NCI-H2081 (cell line): Measurements from ENCODE around the gene TTC4.

Experiments
- DNase-seq, 2 experiments: peaks; one replicate each; lab custom pipeline; 2025; lab: John Stamatoyannopoulos, UW

Gene TTC4

DNA sequence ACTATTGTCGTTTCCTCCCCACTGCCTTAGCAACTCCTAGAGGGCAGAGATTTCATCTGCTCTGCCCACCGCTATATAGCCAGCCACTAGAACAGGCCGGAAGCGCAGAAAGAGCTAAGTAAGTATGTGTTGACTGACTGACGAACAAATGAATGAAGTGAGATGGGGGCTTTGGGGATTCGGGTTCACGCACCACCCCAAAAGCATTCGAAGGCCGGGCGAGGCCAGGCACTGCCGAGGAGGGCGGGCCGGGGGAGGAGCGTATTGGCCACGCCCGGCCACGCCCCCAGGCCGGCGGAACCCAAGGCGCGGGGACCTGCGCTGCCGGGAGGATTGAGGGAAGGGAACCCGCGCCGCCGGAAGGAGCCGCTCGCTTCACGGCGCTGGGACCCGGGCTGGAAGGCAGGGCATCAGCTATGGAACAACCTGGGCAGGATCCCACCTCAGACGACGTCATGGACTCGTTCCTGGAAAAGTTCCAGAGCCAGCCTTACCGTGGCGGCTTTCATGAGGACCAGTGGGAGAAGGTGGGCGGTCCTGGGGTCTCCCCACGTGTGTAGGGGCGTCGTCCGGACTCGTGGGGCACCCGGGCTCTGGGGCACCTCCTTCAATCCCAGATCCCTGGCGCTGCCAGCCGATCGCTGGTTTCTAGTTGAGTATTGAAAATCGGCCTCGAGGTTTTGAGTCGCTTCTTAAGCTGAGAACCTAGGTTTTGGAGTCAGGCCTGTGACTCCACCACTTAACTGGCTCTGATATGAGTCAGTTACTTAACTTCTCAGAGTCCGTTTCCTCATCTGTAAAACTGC is at the start of gene TTC4:
Gene TTC4, plus strand, starts transcription at position 369 of the 806 bp plus-strand sequence. Its CDS starts 48 bp downstream, at position 417.
- peak; percentile 82 to 85 for DNase-seq

- DNase-seq: no peak
Measured at GRCh38 chr1:54666333-54666732, 49.3 kb upstream of the TTC4 start.

- no peak for DNase-seq
Measured at GRCh38 chr1:54667797-54668196, 47.9 kb upstream of the TTC4 start.

DNA sequence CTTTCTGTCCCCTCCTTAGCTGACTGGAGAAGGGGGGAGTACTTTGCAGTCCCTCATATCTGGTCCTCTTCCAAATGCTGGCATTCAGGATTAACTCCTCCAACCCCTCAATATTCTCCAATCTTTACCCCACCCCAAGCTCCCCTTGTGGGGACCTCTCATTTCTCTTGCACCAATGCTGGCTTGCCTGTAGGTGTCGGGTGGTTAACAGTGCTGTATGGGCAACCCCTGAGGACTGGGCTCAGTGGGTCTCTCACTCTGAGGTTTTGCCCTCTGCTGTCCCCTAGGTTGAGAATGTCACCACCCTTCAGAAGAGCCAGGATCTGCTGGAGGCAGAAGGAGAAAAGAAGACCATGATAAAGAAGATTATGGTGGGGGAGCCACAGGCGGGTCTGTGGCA is 47.1 kb upstream of the TTC4 start:
- DNase-seq: no peak

DNA sequence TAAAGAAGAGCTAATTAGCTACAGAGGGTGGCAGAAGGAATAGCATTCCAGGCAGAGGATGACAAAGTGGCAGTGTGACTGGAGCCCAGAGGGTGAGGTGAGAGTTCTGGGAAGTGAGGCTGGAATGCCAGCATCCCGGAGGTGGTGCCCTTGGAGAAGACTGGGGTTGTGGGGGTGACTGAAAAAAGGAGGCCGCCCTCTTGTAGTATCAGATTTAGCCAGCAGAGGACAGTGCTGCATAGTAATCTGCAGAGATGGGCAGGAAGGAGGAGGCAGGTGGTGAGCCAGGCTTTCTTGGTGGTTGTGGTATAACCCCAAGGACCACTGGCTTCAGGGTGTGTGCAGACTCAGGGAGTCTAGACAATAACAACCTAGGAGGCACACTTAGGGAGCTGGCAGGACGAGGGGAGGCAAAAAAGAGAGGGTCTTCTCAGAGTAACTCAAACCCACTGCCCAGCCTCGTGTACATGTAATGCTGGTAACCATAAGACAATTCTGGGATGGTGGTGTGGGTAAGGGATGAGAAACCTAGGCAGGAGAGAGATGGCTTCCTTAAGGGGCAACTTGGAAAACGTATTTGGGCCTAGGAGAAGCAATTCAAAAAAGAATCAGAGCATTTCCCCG is 43.6 kb upstream of the TTC4 start:
- peak; percentile 36 to 60 for DNase-seq

- DNase-seq: no peak
Measured at GRCh38 chr1:54678776-54679643, 36.7 kb upstream of the TTC4 start.

- DNase-seq: no peak
Measured at GRCh38 chr1:54679706-54680105, 36.0 kb upstream of the TTC4 start.

DNA sequence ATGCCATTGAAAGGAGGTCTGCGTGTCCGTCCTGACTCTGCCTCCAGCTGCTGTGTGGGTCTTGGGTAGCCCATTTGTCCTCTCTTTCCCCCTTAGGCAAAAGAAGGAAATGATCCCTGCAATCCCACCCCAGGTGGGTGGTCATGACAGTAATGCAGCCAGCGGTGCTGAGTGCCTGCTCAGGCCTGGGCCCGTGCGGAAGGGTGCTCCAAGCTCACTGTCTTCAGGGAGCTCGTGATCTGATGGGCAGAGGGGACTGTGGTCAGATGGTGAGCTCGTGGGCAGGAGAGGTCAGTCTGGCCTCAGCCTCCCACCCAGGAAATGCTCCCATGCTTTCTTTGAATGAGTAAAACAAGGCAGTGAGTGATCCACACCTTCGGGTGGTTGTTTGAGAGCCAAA is 35.3 kb upstream of the TTC4 start:
- no peak for DNase-seq

DNA sequence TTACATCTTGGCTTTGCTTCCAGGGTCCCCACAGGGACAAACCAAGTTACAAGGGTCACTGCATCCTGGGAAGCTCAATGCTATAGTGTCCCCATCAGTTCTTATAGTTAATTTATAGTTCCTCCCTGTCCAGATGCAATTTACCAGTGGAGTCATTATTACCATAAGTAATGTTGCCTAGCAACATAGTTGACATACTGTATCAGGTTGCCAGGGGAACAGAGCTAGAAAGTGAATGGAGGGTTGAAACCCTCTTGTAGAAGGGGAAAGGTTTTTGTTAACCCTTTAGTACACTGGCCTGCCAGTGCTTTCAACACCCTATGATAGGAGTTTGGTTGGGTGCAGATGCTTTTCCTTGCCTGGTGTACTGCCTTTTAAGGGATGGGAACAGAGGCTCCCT is 34.3 kb upstream of the TTC4 start:
- peak; percentile 63 to 73 for DNase-seq

GRCh38 chr1:54683453-54683852 is 32.2 kb upstream of the TTC4 start:
- DNase-seq: no peak

- DNase-seq: no peak
Measured at GRCh38 chr1:54685335-54685905, 30.2 kb upstream of the TTC4 start.

DNA sequence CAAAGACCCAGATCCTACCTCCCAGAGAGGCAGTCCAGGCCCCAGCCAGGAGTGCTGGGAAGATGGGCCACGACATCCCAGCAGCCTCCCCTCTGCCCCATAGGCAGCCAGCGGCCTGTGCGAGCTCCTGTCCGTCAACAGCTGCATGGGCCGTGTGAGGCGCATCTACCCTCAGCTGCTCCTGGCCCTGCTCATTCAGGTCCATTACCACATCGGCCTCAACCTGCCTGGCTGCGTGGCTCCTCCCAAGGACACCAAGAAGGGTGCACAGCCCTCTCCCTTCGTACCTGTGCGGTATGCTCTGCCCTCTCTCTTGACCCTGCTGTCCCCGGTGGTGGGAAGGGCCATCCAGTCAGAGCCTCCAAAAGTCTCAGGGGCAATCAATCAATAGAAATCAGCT is 29.5 kb upstream of the TTC4 start:
- DNase-seq: no peak

DNA sequence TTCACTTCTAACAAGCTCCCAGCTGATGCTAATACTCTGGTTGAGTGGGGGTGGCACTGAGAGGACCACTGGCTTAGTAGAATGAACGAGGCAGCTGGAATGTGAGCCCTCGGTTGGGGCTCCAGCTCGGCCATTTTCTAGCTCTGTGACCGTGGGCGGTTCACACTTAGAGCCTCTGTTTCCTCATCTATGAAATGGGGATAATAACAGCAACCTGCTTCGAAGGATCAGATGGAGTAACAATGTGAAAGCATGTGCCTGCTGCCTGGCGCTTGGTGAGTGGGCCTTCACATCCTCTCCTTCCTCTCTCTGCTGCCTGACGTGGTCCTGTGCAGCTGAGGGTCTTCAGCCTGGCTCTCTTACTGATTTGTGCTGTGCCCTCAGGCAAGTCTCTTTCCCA is 20.9 kb upstream of the TTC4 start:
- DNase-seq: no peak

DNA sequence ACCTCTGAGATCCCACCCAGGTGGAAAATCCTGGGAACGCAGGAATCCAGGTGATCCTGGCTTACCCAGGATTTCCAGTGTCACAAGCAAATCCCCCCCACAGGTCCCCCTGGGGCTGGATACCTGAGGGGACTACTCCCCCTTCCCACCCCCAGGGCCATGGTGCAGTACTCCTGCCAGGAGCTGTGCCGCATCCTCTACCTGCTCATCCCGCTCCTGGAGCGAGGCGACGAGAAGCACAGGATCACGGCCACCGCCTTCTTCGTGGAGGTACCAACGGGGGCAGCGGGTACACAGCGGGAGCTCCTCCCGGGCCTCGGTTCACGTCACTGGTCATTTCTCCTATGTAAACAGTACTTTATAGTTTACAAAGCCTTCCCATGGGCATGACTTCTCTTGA is 20.4 kb upstream of the TTC4 start:
- no peak for DNase-seq

DNA sequence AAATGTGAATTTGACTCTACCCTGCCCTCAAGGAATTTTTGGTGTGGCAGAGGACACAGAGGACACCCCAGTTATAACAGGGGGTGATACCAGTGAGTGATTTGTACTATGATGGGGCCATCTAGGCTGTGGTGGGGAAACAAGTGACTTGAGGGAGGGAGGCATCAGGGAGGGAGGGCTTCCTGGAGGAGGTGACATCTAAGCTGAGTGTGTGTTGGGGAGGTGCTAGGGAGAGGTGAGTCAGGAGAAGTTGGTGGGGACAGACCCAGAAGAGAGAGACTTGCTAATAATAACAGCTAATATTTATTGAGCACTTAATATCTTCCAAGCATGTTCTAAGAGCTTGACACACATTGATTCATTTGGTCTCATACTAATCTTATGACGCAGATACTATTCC is 19.9 kb upstream of the TTC4 start:
- no peak for DNase-seq

GRCh38 chr1:54696262-54696661 is 19.4 kb upstream of the TTC4 start:
- no peak for DNase-seq

DNA sequence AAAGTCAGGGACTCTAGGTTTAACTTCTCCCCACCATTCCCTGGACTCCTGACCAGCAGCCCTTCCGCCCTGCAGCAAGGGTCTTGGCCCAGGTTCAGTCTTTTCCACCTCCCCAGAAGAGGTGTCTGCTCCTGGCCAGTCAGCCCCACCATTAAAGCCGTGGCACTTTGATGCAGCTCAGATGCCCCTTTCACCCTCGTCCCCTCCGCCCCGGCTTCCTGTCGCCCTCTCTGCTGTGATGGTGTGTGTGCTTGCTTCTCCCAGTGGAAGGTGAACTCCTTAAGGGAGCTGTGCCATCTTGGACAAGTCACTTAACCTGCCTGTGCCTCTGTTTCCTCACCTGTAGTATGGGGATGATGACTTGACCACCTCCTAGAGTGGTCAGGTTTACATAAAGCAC is 17.8 kb upstream of the TTC4 start:
- no peak for DNase-seq

GRCh38 chr1:54698346-54698745 is 17.3 kb upstream of the TTC4 start:
- DNase-seq: no peak

DNA sequence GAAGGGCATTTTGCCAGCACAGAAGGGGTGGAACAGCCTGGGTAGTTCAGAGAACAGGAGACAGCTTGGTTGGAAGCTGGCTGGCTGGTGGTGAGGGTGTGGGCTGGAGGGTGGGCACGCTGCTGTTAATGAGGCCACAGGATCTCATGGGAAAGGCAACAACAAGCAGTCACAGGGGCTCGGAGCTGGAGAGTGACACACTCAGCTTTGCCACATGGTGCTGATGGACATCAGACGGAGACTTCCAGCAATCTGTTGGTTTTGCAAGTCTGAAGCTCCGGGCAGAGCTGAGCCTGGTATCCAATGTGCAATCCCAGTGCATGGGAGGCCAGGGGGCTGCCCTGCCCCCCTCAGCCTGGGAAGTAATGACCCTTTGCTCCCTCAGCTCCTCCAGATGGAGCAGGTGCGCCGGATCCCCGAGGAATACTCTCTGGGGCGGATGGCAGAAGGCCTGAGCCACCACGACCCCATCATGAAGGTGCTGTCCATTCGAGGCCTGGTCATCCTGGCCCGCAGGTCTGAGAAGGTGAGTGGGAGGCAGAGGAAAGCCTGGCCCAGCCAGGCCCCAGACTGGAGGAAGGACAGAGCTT is 15.6 kb upstream of the TTC4 start:
- no peak for DNase-seq

- no peak for DNase-seq
Measured at GRCh38 chr1:54701066-54701465, 14.6 kb upstream of the TTC4 start.

DNA sequence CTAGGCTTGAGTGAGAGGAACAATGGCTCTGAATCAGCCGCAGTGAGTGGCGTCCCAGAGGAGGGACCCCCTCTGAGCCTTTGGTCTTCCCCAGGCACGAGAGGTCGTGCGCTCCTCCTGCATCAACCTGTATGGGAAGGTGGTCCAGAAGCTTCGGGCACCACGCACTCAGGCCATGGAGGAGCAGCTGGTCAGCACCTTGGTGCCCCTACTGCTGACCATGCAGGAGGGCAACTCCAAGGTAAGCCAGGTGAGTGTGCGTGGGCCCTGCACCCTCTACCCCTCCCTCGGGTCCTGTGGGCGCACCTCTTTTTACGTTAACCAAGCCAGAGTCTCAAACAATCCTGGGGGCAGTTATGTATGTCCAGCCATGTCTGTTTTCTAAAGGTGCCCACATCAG is 13.7 kb upstream of the TTC4 start:
- DNase-seq: no peak

DNA sequence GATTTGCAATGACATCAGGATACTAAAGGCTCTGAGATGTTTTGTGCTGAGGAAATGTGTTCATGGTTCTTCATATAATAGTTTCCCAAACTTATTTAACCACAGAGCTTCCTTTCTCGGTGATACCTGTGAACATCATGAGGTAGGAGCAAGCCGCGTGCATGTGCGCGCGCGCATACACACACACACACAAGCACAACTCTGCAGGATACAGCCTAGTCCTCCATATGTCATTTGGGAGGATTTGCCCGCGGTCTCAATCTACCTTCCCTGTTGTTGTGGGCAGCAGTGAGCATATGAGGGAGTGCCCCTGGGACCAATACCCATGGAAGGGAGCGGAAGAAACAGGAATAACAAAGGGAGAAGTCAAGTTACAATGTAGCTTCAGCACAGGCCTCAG is 12.2 kb upstream of the TTC4 start:
- no peak for DNase-seq
